Cerebellar nuclear complex (tissue), 1 donor: ENCODE measurements around the gene SPINT2.

Experiments used
- DNase-seq, 2 experiments: peaks; one replicate each; lab custom pipeline; 2025; lab: John Stamatoyannopoulos, UW

Gene SPINT2

DNA sequence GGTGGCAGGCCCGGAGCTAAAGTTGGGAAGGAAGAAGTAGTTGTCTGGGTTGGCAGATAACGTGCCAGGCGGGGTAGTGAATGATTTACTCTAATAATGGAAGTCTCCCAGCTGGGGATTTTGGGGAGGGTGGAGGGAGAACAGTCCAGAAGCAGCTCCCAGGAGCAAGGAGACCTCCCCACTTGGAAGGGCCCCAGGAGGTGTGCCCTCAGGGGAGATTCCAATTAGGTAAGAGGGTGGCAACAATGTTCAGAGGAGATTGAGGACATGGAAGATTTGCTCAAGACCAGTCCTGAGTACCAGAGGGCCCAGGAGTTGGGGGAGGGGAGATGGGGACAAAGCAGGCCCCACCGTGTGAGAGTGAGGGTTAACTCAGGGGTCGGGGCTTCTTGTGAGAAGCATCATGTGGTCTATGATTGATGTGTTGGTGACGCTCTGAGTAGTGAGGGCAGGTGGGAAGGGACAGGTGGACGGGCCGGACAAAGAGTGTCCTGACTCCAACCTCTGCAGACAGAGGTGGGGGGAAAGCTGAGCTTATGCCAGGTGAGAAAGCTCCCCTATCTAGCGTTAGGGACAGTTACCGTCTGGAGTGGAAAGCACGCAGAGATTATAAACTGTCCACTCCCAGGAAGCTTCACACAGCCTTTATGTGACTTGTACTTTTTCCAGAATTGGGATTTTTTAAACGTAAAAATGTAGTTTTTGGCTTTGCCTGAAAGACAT, 3.5 kb downstream of the SPINT2 start:
- no peak for DNase-seq

DNA sequence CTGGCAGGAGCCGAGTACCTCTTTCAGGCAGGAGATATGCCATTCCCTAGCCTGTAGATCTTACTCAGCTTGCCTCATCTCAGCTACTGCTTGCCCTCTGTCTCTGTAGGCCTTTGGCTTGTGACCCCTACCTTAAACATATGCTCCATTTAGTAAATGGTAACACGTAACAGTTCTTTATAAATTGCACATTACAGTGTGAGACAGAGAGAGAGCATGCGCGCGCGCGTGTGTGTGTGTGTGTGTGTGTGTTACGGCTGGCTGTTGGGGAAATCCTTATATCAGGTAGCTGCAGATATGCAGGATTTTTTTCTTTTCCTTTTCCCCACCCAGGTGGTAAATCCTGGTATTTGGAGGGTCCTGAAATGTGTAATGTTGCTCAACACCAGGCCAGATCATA, 4.2 kb downstream of the SPINT2 start:
- no peak for DNase-seq

DNA sequence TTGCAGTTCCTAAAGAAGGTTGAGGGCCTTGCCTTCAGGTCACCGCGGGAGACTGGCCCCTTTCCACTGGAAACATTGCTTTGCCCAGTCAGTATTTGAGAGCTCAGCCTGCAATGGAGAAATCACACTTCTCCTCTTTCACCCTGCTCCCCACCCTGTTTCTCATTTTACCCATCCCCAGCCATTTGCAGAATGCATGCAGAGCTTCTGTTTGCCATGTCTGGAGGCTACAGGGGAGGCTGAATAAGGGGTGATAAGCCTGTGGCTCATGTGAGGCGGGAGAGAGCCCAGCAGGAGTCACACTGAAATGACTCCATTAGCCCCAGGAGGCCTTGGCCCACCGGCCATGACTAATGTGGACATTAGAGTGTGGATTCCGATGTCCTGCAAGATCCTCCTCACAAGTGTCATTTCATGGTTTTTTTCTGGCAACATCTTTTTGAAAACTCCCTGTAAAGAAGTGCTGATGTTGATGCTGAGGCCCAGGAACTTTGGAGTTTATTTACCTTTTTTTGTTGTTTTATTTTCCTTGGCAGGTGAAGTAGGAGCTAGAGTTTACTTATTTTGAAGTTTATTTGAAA, 6.3 kb downstream of the SPINT2 start:
- no peak for DNase-seq

DNA sequence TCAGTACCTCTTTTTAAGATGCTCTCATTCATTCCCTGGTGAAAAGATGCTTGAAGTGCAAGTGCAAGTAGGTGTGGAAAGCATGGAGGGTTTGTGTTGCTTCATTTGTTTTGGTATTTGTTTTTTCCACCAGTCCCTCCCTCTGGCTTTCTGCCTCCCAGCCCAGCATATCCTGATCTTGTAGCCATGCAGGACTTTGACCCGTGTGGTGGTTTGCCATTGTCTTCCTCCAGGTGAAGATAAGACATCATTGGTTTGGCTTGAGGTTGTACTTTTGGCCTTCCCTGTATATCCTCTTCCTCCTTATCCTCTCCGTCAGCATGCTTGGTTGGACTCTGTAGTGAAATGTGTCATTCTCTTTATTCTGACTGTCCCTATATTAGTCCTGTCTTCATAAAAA, 9.1 kb downstream of the SPINT2 start:
- DNase-seq = no peak

DNA sequence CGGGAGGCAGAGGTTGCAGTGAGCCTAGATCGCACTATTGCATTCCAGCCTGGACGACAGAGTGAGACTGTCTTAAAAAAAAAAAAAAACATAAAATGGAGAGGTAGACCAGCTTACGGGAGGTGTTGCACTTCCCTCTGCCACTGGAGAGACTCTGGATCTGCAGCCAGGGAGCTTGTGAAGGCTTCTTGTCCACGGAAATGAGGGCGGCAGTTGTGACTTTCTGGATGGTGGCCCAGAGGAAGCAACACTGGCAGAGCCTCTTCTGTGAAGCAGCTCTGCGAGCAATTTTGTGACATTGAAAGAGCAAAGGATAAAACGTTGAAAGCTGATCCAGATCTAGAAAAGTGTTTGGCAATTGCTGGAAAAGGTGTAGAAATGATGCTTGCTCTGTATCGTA, 10.4 kb downstream of the SPINT2 start:
- DNase-seq = no peak

DNA sequence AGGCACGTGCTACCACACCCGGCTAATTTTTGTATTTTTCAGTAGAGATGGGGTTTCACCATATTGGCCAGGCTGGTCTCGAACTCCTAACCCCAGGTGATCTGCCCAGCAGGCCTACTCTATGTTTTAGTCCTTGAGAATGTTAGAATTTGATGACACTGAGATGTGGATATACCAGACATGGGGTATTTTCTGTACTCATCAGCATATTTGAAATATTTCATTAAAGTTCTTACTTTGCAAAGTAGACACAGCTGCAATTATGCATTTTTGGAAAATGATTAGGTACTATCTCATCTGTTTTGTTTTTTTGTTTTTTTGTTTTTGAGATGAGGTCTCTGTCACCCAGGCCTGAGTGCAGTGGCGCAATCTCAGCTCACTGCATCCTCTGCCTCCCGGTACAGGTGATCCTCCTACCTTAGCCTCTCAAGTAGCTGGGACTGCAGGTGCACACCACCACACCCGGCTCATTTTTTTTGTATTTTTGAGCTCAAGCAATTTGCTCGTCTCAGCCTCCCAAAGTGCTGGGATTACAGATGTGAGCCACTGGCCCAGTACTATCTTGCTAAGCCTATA, 12.7 kb downstream of the SPINT2 start:
- no peak for DNase-seq

DNA sequence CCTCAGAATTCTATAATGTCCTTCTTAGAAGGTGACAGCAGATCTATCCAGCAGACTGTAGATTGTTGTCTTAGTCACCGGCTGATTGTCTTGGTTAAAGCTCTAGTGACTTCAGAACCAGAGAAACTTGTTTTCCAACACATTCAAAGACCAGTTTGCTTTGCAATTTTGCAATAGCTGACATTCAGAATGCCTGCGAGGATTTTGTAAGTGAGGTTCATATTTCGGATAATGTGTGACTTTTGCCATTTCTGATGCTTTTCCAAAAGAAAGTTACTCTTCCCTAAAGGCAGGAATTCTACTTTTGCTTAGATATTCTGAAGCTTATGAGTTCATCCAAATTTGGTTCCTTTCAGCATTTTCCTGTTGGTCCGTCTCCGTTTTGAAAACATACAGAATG, 13.2 kb downstream of the SPINT2 start:
- DNase-seq = no peak

DNA sequence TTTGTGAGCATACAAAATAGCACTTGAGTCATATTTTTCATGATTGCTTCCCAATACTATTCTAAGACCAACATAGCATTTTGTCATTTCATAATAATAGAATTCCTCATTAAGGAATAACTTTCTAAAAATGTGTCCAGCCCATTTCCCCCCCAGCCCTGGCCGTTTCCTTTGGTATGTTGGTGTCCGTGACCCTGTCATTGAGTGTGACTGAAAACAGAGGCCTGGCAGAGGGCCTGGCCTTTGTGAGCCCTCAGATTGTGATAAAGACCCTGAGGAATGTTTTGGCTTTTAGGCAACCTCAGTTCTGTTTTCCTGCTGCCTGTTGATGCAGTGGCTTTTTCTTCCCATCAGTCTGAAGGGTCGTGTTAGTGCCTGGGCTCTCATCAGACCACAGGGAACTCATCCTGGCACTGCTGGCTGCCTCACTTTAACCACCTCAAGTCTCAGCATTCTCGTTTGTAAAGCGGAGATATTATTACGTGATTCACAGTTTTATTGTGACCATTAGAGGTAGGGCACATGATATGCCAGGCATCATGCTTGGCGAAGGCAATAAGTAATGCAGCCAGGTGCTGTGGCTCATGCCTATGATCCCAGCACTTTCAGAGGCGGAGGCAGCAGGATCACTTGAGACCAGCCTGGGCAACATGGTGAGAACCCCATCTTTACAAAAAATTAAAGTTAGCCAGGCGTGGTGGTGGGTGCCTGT, 13.8 kb downstream of the SPINT2 start:
- no peak for DNase-seq

DNA sequence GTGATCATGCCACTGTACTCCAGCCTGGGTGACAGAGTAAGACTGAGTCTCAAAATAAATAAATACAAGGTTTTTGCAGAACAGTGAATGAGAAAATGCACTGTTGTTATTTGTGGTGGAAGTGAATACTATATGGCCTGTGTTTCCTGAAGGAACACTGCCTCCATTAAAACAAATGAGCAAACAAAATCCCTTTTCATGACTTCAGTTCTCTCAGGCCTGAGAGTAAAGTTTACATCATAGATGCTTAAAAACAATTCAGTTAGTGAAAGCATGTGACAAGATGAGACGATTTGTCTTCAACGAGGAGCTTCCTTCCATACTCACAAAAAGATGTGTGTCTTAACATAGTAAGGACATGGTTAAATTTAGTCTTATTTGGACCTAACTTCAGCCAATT, 14.4 kb downstream of the SPINT2 start:
- no peak for DNase-seq

DNA sequence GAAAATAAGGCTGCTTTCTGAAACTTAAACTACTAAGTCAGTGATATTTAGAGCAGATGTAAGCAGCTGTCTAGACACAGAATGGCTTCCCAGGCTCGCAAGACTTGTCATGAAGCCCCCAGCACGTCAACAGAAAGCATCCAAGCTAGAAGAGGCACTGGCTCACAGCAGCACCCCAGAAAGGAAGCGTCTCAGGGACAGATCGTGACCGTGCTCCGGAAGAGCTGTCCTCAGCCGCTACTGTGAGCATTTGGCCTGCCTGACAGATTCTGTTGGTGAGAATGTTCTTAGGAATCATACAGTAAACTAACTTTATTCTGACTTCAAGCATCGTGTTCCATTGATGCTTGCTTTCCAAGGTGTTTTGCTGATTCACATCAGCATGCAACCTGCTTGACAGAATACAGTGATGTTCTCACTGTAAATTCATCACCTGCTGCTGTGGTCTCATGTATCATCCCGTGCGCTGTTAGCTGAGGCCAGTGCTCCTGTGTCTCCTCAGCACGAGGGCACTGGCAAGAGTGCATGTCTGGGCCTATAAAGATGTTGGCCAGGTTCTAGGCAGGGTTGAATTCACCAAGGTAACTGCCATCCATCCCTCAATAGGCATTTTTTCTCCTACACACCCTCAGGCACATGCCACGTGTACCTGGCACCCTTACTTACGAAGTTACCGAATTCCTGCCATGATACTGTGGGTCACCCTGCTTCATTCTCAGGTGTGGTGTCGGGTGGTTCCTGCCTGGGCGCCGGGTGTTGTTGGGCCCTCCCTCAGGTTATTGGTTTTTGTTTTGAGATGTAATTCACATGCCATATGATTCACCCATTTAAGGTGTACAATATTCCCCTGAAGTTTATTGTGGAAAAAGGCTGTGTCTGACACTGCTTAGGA, 15.9 kb downstream of the SPINT2 start:
- no peak for DNase-seq

DNA sequence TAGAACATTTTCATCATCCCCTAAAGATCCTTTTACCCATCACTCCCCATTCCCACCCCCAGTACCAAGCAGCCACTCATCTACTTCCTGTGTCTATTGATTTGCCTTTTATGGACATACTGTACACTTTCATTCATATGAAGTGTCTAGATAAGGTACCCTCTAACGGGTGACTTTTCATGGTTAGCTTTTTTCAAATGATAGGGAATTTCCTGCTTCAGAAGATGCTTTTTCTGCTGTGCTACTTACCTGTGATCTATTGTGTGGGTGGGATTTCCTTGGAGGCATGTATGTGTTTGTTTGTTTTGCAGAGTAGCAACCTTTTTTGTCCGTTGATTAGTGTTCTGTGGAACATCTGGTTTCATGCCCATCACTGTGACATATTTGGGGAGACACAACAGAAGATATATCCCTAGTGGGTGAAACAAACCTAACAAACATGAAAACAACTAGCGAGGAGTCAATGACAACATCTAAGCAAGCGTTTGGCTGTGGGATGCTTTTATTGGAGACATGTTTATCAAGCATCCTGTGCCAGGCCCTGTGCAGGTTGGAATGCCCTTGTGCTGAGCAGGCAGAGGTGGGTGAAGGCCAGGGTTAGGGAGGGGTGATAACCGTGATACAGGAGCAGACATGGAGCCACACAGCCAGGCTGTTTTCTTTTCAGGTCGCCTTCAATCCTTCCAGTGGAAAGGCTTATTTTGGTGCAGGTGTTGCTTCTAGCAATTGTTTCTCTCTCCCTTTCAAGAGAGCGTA, 17.6 kb downstream of the SPINT2 start:
- no peak for DNase-seq

DNA sequence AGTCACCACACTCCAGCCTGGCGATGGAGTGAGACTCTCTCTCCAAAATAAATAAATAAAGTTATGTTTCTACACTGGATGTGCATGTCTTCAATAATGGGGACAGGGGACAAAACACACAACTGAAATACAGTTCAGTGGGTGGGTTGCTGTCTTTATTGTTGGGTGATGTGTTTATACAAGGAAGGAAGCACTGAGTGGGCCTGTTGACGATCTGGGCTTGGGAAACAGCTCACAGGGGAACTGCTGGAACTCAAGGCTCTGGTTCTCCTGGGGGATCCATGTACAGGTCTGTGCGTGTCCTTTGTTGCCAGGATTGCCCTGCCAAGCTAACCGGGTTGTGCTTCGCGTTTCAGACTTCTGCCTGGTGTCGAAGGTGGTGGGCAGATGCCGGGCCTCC, 18.9 kb downstream of the SPINT2 start:
- no peak for DNase-seq

DNA sequence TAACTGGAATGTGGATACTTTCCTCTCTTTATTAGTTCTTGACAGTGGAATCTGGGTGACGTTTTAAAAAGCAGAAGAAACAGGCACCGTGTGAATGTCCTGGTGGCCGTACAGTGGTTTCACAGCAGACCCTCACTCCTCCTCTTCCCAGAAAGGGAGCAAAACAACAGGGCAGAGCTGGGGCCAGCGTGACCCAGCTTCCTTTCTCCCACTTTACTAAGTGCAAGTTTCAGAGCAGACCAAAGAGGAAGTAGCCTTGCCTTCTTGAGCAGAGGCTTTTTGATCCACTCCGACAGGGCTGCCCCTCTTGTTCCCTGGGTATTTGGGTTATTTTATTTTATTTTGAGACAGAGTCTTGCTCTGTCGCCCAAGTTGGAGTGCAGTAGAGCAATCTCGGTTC, 20.0 kb downstream of the SPINT2 start:
- DNase-seq = no peak

DNA sequence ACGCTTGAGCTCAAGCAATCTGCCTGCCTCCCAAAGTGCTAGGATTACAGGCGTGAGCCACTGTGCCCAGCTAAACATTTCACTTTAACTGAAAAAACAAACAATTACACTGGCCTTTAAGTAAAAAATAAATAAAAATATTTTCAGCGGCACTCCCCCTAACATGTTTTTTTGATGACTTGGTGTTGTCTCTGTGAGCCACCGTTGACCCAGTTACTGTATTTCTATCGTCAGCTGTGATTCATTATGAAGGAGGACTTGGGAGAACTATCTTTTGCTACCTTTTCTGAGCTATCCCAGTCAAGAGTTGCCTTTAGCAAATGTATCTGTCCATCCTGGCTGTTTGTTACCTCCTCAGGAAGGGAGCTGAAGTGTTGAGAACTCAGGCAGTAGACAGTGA, 21.2 kb downstream of the SPINT2 start:
- DNase-seq = no peak

DNA sequence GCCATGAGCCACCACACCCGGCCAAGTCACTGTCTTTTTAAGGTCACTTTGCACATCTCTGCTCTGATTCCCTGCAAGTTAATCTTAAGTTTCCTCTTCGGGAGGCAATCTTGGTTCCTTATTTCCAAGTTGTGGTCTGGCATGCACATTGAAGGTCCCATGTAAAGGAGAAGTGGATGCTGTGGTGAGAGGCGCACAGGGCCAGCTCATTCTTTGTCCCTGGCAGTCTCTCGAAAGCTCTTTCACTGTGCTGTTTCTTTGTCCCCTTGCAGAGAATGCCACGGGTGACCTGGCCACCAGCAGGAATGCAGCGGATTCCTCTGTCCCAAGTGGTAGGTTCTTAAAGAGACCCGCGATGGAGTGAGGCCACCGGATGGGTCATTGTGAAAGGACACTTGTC, 23.2 kb downstream of the SPINT2 start:
- DNase-seq = no peak

DNA sequence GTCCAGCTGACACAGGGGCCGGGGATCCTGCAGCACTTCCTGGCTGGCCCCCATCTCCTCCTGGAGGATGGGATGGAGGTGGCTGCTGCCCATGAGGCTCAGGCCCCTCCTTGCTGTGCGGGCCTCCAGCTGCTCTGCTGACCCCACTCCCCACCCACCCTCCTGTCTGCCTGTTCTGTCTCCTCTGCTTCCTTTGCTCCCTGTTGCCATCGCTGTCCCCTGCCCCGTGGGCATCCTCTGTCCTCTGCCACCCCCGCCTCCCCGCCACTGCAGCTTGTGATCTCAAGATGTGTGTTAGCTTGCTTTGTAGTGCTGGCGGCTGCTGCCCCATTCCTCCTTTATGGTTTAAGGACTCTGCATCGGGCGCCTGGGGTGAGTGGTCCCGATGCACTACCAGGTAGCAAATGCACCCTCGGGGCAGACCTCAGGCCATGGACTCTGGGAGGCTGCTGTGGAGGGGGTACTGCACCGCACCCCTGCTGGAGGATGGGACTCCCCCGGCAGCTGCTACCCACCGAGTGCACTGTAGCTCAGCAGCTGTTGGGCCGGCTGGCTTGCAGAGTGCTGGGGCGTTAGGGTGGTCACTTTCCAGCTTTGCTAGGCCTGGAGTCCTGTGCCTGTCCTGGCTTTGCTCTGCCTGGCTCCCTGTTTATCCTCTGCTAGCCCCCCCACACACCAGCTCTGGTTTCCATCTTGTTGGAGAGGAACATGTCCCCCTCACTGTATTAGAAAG, 23.9 kb downstream of the SPINT2 start:
- no peak for DNase-seq

DNA sequence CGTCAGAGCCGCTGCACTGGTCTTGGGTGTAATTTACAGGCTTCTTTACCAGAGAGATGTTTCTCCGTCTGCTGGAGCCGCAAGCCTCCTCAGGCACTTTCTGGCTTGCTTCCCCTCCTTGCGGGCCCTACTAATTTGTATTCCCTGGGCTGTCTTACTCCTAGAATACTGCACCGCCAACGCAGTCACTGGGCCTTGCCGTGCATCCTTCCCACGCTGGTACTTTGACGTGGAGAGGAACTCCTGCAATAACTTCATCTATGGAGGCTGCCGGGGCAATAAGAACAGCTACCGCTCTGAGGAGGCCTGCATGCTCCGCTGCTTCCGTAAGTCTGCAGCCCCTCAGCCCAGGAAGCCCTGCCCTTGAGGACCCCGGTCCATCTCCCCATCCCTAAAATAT, 25.6 kb downstream of the SPINT2 start:
- DNase-seq = no peak

DNA sequence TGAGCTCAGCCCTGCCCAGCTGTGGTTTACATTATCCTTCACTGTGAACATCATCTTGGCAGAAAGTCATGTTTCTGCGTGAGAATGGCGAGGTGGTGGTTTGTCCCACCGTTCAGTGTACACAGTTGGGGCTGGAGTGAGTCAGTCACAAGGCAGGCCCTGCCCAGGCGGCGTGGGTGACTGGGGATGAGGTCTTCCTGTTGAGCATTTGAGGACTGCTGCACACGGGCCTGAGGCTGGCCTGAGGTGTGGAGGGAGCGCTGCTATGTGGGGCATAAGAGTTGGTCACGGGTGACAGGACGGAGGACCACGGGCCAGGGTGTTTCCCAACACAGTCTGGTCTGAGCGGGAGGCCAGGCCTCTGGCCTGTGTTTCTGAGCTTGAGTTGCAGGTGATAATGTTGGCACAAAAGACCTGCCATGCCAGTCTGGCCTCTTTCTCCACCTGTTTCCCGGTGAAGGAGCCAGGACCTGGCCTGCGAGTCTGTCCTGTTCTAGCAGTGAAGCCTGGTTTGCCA, 26.3 kb downstream of the SPINT2 start:
- peak in 1 of 2 experiments; percentile 3 for DNase-seq

DNA sequence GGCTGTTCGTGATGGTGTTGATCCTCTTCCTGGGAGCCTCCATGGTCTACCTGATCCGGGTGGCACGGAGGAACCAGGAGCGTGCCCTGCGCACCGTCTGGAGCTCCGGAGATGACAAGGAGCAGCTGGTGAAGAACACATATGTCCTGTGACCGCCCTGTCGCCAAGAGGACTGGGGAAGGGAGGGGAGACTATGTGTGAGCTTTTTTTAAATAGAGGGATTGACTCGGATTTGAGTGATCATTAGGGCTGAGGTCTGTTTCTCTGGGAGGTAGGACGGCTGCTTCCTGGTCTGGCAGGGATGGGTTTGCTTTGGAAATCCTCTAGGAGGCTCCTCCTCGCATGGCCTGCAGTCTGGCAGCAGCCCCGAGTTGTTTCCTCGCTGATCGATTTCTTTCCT, 27.5 kb downstream of the SPINT2 start:
- DNase-seq = no peak

DNA sequence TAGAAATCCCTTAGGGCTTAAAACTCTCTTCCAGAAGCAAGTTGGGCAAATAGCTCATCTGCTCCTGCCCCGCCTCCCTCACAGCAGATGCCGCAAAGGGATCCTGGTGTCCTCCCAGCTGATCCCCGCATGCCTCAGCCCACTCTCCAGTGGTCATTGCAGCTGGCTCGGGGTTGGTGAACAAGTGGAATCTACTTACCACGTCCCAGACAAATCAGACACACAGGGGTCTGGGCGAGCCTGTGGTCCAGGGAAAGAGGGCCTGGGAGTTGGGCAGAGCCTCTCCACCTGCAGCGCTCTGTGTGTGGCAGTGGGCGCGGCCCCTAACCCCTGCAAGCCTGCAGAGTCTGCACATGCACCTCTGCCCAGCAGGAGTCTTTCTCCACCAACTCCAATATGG, 28.9 kb downstream of the SPINT2 start:
- DNase-seq = no peak
